ENCODE results near the gene SPATA9. TPM values are rescaled to one million over a fixed set of nuclear protein-coding genes. Genes with fewer than 3 reads are reported as not detected.
A peak's percentile ranks its signal among the peaks of the same experiment; 100 is the strongest.
"Not testable (repeated sequence)": the region's sequence is repeated elsewhere in the genome, so short reads cannot be mapped to it uniquely, and the experiment has no call there.

SPATA9 gene
- total RNA-seq, 1 experiment from 2014 or later: 0.42 TPM

DNA sequence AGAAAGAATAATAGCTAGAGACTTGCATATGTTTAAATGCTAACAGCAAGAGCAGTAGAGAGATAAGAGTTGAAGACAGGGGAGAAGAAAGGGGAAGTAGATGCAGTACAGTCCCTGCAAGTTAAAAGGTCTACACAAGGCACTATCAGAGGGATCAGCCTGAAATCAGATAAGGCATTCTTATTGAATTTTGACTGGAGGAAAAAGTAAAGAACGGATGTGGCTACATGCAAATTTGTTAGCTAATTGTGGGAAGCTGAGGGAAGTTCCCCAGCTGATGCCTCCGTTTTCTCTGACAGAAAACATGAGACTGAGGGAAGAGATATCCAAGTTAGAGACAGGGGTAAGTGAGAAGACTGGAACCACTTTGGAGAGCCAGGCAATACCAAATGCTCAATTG, 35.4 kb upstream of the SPATA9 start:
- DNase-seq (ENCODE audit: extremely low read depth, low read depth): no peak

DNA sequence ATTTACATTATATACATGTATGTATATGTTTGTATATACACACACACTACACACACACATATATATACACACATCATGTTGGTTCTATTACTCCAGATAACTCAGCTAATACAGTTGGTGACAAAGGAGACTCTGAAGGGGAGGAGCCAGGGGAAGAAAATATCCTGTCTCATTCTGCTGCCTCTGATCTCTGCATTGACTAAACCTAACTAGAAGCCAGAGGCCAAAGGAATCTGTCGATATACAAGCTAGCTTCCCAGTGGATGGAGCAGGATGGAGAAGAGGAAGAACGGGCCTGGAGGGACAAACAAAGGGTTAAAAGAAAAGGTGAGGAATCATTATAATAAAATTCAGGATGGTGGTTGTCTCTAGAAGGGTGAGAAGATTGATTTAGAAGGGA, 34.6 kb upstream of the SPATA9 start:
- no peak for DNase-seq (ENCODE audit: extremely low read depth, low read depth)

DNA sequence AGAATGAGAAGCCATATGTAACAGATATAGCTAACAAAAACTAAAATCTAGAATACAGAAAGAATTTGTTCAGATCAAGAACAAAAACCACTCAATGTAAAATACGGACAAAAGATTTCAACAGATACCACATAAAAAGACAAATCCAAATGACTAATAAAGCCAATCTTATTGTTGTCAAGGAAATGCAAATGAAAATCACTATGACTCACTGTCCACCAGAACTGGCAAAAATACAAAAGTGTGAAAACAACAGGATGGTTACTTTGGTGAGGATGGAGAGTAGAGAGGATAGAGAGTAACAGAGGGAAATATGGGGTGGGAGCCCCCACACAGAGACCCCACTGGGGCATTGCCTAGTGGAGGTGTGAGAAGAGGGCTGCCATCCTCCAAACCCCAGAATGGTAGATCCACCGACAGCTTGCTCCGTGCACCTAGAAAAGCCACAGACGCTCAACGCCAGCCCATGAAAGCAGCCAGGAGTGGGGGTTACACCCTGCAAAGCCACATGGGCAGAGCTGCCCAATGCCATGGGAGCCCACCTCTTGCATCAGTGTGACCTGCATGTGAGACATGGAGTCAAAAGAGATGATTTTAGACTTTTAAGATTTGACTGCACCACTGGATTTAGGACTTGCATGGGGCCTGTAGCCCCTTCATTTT, 33.1 kb upstream of the SPATA9 start:
- no peak for DNase-seq (ENCODE audit: extremely low read depth, low read depth)

DNA sequence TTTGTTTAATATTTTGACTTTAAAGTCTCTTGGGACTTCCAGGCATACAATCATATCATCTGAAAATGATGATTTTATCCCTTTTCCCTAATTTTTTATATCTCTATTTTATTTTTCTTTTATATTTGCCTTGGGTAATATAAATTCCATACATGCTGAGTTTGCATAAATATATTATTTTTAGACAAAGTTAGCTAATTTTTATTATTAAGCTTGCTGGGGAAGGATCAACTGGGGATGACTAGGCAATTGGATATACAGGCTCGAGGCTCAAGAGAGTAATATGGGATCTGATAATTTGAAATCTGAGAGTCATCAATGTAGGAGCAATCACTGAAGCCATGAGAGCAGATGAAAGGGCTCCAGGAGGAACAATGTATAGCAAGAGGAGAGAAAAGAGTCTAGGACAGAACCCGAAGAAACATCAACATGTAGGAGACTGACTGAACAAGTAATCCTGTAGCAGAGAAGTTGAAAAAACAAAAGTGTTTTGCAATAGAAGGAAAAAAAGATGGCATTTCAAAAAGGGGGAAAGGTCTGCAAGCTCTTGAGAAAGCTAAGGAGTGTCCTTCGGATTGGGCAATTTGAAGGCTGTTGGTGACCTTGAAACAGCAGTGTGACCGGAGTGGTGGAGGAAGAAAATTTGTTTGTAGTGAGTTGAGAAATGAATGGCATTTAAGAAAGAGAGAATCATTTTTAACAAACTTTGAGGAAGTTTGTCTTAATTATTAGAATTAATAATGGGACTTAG, 31.3 kb upstream of the SPATA9 start:
- no peak for DNase-seq (ENCODE audit: extremely low read depth, low read depth)

DNA sequence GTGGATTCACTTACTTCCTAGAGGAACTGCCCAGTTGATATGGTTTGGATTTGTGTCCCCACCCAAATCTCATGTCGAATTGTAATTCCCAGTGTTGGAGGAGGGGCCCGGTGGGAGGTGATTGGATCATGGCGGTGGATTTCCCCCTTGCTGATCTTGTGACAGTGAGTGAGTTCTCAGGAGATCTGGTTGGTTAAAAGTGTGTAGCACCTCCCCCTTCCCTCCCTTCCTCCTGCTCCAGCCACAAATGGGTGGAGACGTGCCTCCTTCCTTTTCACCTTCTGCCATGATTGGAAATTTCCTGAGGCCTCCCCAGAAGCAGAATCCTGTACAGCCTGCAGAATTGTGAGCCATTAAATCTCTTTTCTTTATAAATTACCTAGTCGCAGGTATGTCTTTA, 30.5 kb upstream of the SPATA9 start:
- DNase-seq (ENCODE audit: extremely low read depth, low read depth): not testable (repeated sequence)

DNA sequence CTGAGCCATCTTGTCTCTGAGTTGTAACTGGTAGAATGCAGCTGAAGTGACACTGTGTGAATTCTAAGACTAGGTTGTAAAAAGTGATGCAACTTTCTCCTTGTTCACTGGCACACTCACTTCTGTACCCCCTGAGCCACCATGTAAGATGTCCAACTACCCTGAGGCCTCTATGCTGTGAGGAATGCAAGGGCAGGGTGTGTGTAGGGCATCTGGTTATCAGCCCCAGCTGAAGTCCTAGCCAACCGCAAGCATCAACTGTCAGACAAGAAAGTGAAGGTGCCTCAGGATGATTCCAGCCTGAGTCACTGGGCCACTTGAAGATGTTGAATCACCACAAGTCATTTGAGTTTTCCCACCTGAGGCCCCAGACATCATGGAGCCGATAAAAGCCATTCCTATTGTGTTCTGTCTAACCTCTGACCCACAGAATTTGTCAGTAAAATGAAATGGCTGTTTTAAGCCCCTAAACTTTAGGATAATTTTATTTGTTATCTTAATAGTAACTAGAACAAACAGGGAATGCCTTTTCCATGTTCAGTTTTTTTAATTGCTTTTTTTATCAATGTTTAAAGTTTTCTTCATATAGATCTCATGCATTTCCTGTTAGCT, 29.7 kb upstream of the SPATA9 start:
- peak; percentile 64 for DNase-seq (ENCODE audit: extremely low read depth, low read depth)

DNA sequence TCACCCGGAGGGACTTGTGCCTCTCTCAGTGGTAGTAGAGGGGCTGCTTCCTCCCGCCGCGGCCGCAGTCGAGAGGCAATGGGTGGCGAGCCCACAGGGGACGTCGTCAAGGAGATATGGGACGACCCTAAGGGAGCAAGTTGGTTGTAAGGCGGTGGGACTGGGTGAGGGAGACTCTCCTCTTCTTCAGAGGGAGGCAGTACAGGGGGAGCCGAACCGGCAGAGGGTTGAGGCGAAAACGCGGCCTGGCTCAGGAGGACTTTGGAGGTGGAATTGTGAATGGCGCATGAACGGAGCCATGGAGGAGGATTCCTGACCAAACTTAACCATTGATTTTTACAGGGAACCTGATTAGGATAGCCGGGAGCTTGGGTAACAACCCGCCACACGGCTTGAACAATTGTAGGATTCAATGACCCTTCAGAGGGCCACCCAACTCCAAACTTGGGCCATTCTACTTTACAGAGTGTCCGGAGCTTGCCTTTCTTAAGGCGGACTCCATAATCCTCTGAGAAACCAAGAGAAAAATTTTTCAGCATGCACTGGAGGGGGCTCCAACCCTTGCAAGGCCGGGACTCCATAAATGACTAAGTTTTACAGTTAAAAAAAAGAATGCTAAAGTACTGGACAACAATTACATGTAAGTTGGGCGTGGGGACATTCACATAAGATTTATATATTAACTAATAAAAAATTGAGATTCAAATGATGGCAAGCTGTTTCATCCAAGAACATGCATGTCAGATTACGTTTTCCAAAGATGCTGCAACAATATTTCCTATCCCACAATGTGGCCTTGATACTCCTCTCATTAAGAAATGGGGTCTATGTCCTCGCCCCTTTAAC, 28.9 kb upstream of the SPATA9 start:
- no peak for DNase-seq (ENCODE audit: extremely low read depth, low read depth)

DNA sequence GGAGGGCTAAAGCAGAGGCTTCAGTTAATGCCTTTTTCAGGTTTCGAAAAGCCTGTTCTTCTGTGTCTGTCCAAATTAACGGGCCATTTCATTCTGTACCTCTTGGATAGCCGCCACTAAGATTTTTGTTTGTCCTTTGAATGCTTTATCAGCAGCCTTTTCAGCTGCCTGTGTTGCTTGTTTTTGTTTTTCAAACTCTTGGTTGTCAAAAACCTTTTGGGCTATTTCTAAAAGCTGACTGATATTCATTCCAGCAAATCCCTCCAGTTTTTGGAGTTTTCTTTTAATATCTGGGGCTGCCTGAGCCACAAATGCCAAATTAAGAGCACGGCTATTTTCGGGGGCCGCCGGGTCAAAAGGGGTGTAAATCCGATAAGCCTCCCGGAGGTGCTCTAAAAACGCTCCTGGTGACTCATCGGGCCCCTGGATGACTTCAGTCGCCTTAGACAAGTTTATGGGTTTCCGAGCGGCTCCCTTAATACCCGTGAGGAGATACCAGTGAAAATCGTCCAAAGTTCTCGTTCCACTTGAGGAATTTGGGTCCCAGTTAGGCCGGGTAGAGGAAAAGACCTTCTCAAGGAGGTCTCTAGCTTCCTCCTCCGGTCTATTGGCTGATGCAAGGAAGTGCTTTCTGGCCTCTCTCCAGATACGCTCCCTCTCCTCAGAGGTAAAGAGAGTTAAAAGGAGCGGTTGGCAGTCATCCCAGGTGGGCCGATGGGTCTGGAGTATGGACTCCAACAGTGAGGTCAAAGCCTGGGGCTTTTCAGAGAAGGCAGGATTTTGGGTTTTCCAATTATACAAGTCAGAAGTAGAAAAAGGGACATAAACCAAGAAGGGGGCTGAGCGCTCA, 28.1 kb upstream of the SPATA9 start:
- DNase-seq (ENCODE audit: extremely low read depth, low read depth): not testable (repeated sequence)

DNA sequence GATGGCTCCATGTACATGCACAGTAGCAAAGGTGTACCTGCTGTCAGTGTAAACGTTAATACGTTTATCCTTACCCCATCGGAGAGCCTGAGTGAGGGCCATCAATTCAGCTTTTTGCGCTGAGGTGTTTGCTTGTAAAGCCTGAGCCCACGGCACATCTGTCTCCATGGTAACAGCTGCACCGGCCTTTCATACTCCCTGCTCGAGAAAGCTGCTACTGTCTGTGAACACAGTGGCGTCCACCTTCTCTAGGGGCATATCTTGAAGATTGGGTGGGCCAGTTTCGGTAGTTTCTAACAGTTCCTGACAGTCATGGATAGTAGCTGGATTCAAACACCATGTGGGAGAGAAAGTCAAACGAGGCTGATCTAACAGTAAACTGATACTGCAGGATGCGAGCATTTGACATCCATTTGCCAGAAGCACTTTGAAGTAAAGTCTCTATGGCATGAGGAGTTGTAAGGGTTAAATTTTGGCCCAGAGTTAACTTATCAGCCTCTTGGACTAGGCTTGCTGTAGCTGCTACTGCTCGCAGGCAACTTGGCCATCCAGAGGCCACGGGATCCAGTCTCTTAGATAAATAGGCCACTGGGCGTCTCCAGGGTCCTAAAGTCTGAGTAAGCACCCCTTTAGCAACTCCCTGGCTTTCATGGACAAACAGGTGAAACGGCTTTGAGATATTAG, 27.3 kb upstream of the SPATA9 start:
- no peak for DNase-seq (ENCODE audit: extremely low read depth, low read depth)

DNA sequence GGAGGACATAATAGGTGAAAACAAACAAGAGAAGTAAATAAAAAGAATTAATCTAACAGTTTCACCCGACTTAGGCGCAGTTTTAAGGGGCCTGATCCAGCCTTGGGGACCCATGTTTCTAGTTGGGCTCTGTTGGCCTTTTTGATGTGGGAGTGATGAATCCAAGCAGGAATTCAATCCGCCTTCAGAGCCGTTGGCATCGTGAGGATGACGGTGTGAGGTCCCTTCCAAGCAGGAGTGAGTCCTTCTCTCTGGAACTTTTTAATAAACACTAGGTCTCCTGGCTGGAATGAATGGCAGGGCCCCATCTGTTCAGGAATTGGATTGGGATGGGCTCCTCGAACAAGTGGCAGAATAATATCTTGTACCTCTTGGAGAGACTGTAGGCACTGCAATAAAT, 26.1 kb upstream of the SPATA9 start:
- no peak for DNase-seq (ENCODE audit: extremely low read depth, low read depth)

DNA sequence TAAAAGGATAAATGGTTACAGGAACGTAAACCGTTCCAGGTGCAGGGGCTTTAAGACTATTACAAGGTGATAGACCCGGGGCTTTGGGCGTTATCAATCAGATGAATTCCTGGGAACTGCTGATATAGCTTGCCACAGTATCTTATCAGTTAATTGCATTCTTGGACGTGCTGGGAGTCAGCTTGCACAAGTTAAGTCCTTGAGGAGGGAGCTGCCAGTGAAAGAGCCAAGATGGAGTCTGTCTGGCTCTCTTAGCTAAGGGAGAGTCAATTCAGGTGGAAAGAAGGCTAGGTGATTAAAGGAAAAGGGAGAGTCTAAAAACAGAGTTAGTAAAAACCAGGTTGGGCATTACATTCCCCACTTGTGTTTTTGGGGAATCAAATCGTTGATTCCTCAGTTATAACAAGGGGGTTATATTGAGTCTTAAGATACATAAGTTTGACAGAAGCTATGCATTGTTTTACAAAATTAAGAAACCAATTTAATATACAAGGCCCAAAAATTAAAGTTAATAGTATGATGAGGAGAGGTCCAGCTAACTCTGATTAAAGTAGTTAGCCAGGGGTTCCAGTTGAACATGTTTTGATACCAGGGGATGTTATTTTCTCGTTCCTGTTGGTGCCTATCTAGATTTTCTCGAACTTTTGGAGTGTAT, 24.9 kb upstream of the SPATA9 start:
- DNase-seq (ENCODE audit: extremely low read depth, low read depth): not testable (repeated sequence)

DNA sequence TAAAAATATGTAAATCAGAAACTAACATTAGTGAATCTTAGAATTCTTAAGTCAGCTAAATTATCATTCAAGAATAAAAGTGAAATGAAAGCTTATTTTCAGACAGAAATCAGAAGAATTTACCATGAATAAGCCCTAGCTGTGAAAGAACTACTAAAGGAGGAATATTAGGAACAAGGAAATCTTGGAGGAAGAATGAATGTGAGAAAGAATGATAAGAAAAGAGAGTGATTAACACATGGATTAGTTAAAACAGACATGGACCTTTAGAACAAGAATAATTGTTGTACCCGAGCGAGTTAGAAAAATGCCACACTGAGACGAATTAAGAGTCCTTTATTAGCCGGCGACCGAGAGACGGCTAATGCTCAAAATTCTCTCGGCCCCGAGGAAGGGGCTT, 24.3 kb upstream of the SPATA9 start:
- DNase-seq (ENCODE audit: extremely low read depth, low read depth): no peak

DNA sequence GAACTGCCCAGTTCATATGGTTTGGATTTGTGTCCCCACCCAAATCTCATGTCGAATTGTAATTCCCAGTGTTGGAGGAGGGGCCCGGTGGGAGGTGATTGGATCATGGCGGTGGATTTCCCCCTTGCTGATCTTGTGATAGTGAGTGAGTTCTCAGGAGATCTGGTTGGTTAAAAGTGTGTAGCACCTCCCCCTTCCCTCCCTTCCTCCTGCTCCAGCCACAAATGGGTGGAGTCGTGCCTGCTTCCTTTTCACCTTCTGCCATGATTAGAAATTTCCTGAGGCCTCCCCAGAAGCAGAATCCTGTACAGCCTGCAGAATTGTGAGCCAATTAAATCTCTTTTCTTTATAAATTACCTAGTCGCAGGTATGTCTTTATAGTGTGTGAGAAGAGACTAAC, 23.4 kb upstream of the SPATA9 start:
- DNase-seq (ENCODE audit: extremely low read depth, low read depth): not testable (repeated sequence)

DNA sequence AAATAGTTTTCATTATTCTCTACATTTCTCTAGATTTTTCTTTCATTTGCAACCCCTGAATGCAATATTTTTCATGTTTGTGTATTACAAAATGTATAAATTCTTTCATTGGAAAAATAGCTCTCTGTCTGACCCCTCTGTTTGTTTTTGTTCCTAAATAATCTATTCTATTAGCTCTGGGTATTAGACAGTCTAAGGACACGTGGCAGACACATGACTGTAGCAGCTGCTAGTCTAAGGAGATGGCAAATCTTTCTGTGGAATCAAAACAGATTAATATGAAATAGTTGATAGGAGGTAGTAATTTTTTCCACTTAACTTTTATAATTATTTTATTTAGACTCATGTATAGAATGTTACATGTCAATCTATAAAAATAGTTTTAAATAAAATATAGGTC, 21.4 kb upstream of the SPATA9 start:
- no peak for DNase-seq (ENCODE audit: extremely low read depth, low read depth)

DNA sequence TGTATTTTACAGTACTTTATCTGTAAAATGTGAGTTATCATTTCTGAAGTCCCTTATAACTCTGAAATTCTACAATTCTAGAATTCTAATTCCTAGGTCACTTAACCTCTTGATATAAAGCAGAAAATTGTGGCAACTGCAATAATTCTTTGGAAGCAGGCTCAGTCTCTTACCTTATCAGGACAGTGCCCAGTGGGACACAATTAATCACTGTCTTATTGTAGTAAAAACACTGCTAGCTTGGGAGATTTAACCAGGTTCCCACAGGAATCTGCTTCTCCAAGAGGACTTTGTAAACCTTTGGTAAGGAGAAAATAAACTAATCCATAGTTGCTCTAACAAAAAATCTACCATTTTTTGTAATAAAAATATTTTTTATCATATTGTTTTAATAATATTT, 18.3 kb upstream of the SPATA9 start:
- DNase-seq (ENCODE audit: extremely low read depth, low read depth): no peak

DNA sequence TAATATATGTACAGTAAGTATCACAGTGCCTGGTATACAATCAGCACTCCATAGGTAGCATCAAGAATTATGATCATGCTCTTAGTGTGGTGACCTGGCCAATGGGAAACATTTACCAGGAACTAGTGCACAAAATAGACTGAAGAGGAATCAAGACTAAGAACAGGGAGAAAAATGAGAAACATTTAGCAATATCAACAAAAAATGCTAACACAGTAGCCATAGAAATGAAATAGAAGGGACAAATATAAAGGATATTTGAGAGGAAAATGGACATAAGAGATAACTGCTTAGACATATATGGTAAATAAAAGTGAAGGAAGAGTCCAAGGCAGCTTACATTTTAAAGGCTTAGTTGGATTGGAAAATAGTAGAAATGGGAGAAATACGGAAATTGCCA, 16.5 kb upstream of the SPATA9 start:
- DNase-seq (ENCODE audit: extremely low read depth, low read depth): no peak

DNA sequence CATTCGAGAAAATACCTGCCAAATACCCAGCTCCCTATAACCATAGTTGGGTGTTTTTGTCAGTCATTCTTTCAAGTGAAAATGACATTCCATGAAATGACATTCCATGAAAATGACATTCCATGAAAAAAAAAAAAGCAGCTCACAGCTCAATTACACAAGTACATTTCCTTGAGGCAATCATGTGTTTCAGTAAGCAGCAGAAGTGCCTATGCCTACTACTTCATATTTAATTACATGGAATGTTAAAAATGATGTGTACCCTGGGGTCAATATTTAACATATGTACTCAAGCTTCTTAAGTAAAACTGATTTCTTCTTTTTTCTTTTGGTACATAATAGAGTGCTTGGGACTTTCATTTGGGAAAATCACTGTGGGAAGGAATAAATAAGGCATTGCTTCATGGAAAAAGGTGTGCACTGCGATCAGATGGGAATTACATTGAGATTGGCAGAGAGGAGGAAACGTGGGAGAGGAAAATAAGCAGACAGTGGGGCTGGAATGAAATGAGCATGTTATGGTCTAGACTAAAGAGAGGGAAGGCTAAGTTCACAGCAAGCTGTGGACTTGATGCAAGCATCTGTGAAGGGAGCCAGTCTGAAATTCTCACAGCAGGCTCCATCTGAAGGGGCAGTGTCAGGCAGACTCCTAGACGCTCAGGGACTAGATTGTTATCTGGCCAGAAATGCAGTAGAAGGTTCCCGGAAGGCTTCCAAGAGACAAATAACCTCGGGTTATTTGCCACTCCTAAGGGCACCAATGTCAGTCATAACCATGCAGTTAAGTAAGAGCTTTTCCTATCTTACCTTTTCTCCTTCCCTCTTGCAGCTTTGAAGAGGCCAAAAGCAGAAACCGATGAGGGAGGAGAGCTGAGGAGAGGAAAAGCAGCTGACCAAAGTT, 15.2 kb upstream of the SPATA9 start:
- DNase-seq (ENCODE audit: extremely low read depth, low read depth): no peak

DNA sequence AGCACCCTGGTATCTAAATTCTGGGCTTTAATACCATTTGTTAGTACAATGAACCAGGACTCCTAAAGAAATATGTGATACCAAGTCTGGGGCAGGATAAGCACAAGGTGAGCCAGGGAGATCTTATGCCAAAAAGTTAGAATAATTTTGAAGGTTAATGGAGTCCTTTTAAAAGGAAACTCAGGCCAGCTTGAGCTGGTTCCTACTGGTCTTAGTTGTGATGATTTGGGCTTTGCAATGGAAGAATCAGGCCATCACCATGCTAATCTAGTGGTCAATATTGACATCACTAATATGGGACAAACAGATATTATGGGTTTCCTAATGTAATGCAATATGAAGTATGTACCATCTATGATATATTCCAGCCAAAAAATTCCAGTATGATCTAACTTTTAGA, 7.5 kb upstream of the SPATA9 start:
- no peak for DNase-seq (ENCODE audit: extremely low read depth, low read depth)

Data from NCI-H460 (cell line).